PFSK-1 (cell line): ENCODE measurements around the gene ZBTB6.

Experiments
- FOXP2 ChIP-seq: optimal IDR thresholded peaks from 2 replicates; pipeline ENCODE3; 2011; ENCODE audit warnings: borderline replicate concordance, control low read depth, inconsistent platforms; ENCODE audit not compliant: insufficient read depth; ENCODE audit errors: extremely low read length, extremely low read depth
- POLR2AphosphoS5 ChIP-seq: IDR thresholded peaks from 2 replicates; pipeline ENCODE4 v1.6.1; 2012; ENCODE audit warnings: low read depth, mild to moderate bottlenecking, control low read depth, low read length, moderate library complexity
- SIN3A ChIP-seq: IDR thresholded peaks from 2 replicates; pipeline ENCODE4 v1.6.1; 2012; ENCODE audit warnings: mild to moderate bottlenecking, low read length, moderate library complexity, borderline replicate concordance; ENCODE audit not compliant: insufficient read depth
- TAF1 ChIP-seq: IDR thresholded peaks from 2 replicates; pipeline ENCODE4 v1.6.1; 2012; ENCODE audit warnings: low read length, control low read depth, borderline replicate concordance; ENCODE audit not compliant: insufficient read depth
- TF ChIP-seq, protein P1 (sequence below), 2 experiments: IDR thresholded peaks; 2 replicates each; pipeline versions ENCODE4 v1.6.1 to v1.8.0; 2011 to 2012; ENCODE audit warnings: low read depth in 2 of 2, low read length in 2 of 2, control low read depth in 1 of 2, inconsistent platforms in 1 of 2, mild to moderate bottlenecking in 1 of 2, moderate library complexity in 1 of 2; ENCODE audit not compliant: insufficient read depth in 1 of 2

- TF ChIP-seq POLR2AphosphoS5 (peak; percentile 65), TAF1 (peak; percentile 65; the same call in 1 of the 2 replicates), SIN3A (peak; percentile 67; the same call in 1 of the 2 replicates), FOXP2 (no peak)
- TF ChIP-seq, protein P1, sequence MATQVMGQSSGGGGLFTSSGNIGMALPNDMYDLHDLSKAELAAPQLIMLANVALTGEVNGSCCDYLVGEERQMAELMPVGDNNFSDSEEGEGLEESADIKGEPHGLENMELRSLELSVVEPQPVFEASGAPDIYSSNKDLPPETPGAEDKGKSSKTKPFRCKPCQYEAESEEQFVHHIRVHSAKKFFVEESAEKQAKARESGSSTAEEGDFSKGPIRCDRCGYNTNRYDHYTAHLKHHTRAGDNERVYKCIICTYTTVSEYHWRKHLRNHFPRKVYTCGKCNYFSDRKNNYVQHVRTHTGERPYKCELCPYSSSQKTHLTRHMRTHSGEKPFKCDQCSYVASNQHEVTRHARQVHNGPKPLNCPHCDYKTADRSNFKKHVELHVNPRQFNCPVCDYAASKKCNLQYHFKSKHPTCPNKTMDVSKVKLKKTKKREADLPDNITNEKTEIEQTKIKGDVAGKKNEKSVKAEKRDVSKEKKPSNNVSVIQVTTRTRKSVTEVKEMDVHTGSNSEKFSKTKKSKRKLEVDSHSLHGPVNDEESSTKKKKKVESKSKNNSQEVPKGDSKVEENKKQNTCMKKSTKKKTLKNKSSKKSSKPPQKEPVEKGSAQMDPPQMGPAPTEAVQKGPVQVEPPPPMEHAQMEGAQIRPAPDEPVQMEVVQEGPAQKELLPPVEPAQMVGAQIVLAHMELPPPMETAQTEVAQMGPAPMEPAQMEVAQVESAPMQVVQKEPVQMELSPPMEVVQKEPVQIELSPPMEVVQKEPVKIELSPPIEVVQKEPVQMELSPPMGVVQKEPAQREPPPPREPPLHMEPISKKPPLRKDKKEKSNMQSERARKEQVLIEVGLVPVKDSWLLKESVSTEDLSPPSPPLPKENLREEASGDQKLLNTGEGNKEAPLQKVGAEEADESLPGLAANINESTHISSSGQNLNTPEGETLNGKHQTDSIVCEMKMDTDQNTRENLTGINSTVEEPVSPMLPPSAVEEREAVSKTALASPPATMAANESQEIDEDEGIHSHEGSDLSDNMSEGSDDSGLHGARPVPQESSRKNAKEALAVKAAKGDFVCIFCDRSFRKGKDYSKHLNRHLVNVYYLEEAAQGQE (IDR thresholded peaks at IDR 0.05; ENCODE audit: insufficient read depth in 1 of 2, low read depth in 2 of 2, low read length in 2 of 2): 0 out of 4 replicates have a peak, but pooled peaks of 1 of the 2 experiments have one; percentile 31
These were observed at the start of gene ZBTB6 for GRCh38 chr9:122912964-122913673.
